A673 (cell line): ENCODE data around the gene CLPSL1.

ENCODE experiments used
- CTCF ChIP-seq: fragments of 300-800, 200-600 bp; sonication (generic); conservative IDR thresholded peaks from 2 replicates; pipeline ENCODE4 v1.5.1; 2017; ENCODE audit warnings: low read depth, mild to moderate bottlenecking, antibody characterized with exemption, low read length, moderate library complexity, mixed read lengths
- EZH2 ChIP-seq: fragments of 200-600 bp; sonication (generic); IDR thresholded peaks from 2 replicates; pipeline ENCODE4 v1.6.1; 2017; ENCODE audit warnings: borderline replicate concordance, low read depth, mild to moderate bottlenecking, mixed read lengths, antibody characterized with exemption, low read length; ENCODE audit not compliant: poor library complexity, severe bottlenecking

- TF ChIP-seq CTCF (no peak), EZH2 (no peak)
Observed at GRCh38 chr6:35754452-35755277, 26.2 kb upstream of the CLPSL1 start.
